ENCODE results near the gene ZNF148. TPM values are rescaled to one million over a fixed set of nuclear protein-coding genes. Genes with fewer than 3 reads are reported as not detected.

The ZNF148 gene
- total RNA-seq, 1 experiment from 2014 or later: 47.8 TPM

DNA sequence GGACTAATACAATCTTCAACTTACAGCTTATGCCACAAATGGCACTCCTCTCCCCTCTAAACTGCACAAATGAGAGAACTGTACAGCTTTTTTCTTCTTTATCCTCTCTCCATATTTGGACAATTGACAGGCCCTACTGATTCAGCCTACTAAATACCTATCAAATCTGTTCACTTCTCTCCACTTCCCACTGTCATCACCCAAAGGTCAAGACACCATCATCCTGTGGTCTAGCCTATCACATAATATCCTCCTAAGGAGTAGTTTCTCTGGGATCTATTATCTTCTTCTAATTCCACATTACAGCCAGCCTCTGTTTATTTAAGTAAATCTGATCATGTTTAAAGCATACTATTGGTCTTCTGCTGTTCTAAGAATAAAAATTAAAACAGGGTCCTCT is 129.6 kb downstream of the ZNF148 start:
- Histone ChIP-seq H3K36me3 (ENCODE audit: insufficient read depth, low read length, poor library complexity, severe bottlenecking) (no peaks in the 10 kb centered on the region), H3K27ac (ENCODE audit: low read depth, low read length, poor library complexity, severe bottlenecking) (no peak overlapping the region), H3K4me1 (ENCODE audit: insufficient read depth, low read length, poor library complexity, severe bottlenecking) (no peaks in the 10 kb centered on the region), H3K4me3 (ENCODE audit: low read depth, low read length, poor library complexity, severe bottlenecking) (no peak overlapping the region), H3K27me3 (replicated peaks; ENCODE audit: insufficient read depth, low read depth, low read length, poor library complexity) (no peaks in the 10 kb centered on the region), H3K9me3 (ENCODE audit: low read depth, low read length, poor library complexity, severe bottlenecking) (no peaks in the 10 kb centered on the region)
- CTCF ChIA-PET: no interaction called here
- POLR2A ChIA-PET (ENCODE audit: low non-redundant PET): no interaction called here
- TF ChIP-seq EZH2 (IDR thresholded peaks at IDR 0.05; ENCODE audit: borderline replicate concordance, low read depth, low read length, poor library complexity, severe bottlenecking): no peak
- TF ChIP-seq, protein P1, sequence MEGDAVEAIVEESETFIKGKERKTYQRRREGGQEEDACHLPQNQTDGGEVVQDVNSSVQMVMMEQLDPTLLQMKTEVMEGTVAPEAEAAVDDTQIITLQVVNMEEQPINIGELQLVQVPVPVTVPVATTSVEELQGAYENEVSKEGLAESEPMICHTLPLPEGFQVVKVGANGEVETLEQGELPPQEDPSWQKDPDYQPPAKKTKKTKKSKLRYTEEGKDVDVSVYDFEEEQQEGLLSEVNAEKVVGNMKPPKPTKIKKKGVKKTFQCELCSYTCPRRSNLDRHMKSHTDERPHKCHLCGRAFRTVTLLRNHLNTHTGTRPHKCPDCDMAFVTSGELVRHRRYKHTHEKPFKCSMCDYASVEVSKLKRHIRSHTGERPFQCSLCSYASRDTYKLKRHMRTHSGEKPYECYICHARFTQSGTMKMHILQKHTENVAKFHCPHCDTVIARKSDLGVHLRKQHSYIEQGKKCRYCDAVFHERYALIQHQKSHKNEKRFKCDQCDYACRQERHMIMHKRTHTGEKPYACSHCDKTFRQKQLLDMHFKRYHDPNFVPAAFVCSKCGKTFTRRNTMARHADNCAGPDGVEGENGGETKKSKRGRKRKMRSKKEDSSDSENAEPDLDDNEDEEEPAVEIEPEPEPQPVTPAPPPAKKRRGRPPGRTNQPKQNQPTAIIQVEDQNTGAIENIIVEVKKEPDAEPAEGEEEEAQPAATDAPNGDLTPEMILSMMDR (conservative IDR thresholded peaks at IDR 0.05; ENCODE audit: low read depth, low read length): no peak
- intact Hi-C loops (cut with micrococcal nuclease; ENCODE audit: unreplicated experiment): no loop called here
- DNase-seq (ENCODE audit: low spot score): no peak
- no TSS peak for BruUV-seq (replicated peaks)

DNA sequence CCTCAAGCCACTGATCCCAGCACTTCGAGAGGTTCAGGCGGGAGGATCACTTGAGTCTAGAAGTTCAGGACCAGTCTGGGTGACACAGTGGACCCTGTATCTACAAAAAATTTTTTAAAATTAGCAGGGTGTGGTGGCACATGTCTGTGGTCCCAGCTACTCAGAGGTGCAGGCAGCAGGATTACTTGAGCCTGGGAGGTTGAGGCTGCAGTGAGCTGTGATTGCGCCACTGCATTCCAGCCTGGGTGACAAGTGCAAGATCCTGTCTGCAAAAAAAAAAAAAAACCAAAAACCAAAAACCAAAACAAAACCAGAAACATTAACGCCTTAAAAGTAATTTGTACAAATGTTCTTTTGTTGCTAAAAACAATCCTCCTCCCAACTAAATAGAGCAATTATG is 134.6 kb downstream of the ZNF148 start:
- BruUV-seq (replicated peaks): no TSS peak
- no peaks in the 10 kb centered on the region for H3K9me3 ChIP-seq (ENCODE audit: low read depth, low read length, poor library complexity, severe bottlenecking)
- H3K27ac ChIP-seq (ENCODE audit: low read depth, low read length, poor library complexity, severe bottlenecking): no peak overlapping the region
- no peaks in the 10 kb centered on the region for H3K36me3 ChIP-seq (ENCODE audit: insufficient read depth, low read length, poor library complexity, severe bottlenecking)
- ChIA-PET POLR2A (ENCODE audit: low non-redundant PET) (no interaction called here), CTCF (no interaction called here)
- H3K4me3 ChIP-seq (ENCODE audit: low read depth, low read length, poor library complexity, severe bottlenecking): no peak overlapping the region
- no peak for DNase-seq (ENCODE audit: low spot score)
- H3K27me3 ChIP-seq (replicated peaks; ENCODE audit: insufficient read depth, low read depth, low read length, poor library complexity): no peaks in the 10 kb centered on the region
- TF ChIP-seq, protein P1 (conservative IDR thresholded peaks at IDR 0.05; ENCODE audit: low read depth, low read length): no peak
- TF ChIP-seq EZH2 (IDR thresholded peaks at IDR 0.05; ENCODE audit: borderline replicate concordance, low read depth, low read length, poor library complexity, severe bottlenecking): no peak
- H3K4me1 ChIP-seq (ENCODE audit: insufficient read depth, low read length, poor library complexity, severe bottlenecking): no peaks in the 10 kb centered on the region
- intact Hi-C loops (cut with micrococcal nuclease; ENCODE audit: unreplicated experiment): no loop called here

DNA sequence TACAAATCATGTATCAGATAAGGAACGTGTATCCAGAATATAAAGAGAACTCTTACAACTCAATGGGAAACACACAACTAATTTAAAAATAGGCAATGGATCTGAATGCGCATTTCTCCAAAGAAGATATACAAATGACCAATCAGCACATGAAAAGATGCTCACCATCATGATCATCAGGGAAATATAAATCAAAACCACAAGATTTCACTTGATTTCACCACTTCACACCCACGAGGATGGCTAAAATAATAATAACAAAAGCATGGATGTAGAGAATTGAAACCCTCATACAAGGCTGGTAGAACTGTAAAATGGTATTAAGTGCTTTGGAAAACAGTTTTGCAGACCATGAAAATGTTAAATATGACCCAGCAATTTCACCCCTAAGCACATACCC is 135.9 kb downstream of the ZNF148 start:
- no peaks in the 10 kb centered on the region for H3K27me3 ChIP-seq (replicated peaks; ENCODE audit: insufficient read depth, low read depth, low read length, poor library complexity)
- ChIA-PET POLR2A (ENCODE audit: low non-redundant PET) (no interaction called here), CTCF (no interaction called here)
- no peaks in the 10 kb centered on the region for H3K36me3 ChIP-seq (ENCODE audit: insufficient read depth, low read length, poor library complexity, severe bottlenecking)
- no peaks in the 10 kb centered on the region for H3K9me3 ChIP-seq (ENCODE audit: low read depth, low read length, poor library complexity, severe bottlenecking)
- no TSS peak for BruUV-seq (replicated peaks)
- no peaks in the 10 kb centered on the region for H3K4me1 ChIP-seq (ENCODE audit: insufficient read depth, low read length, poor library complexity, severe bottlenecking)
- H3K4me3 ChIP-seq (ENCODE audit: low read depth, low read length, poor library complexity, severe bottlenecking): no peak overlapping the region
- intact Hi-C loops (cut with micrococcal nuclease; ENCODE audit: unreplicated experiment): no loop called here
- H3K27ac ChIP-seq (ENCODE audit: low read depth, low read length, poor library complexity, severe bottlenecking): no peak overlapping the region
- DNase-seq (ENCODE audit: low spot score): no peak
- TF ChIP-seq EZH2 (IDR thresholded peaks at IDR 0.05; ENCODE audit: borderline replicate concordance, low read depth, low read length, poor library complexity, severe bottlenecking): no peak
- TF ChIP-seq, protein P1 (conservative IDR thresholded peaks at IDR 0.05; ENCODE audit: low read depth, low read length): no peak
